ENCODE results near the gene SCLT1.

Gene SCLT1

GRCh38 chr4:128954941-128955340 is 138.4 kb downstream of the SCLT1 start:
- no peak for DNase-seq

GRCh38 chr4:128951316-128951715 is 142.0 kb downstream of the SCLT1 start:
- no peak for DNase-seq

- no peak for DNase-seq
These were observed 142.5 kb downstream of the SCLT1 start for GRCh38 chr4:128950796-128951195.

- no peak for DNase-seq
These were observed 146.4 kb downstream of the SCLT1 start for GRCh38 chr4:128946916-128947315.

GRCh38 chr4:128942607-128943006 is 150.7 kb downstream of the SCLT1 start:
- DNase-seq = no peak

GRCh38 chr4:128940971-128941370 is 152.4 kb downstream of the SCLT1 start:
- DNase-seq = no peak

GRCh38 chr4:128930051-128930450 is 163.3 kb downstream of the SCLT1 start:
- DNase-seq = no peak

- DNase-seq = no peak
These were observed 168.4 kb downstream of the SCLT1 start for GRCh38 chr4:128924951-128925350.

- no peak for DNase-seq
These were observed 171.4 kb downstream of the SCLT1 start for GRCh38 chr4:128921954-128922353.

- DNase-seq = no peak
These were observed 175.6 kb downstream of the SCLT1 start for GRCh38 chr4:128917781-128918180.

GRCh38 chr4:128916832-128917231 is 176.5 kb downstream of the SCLT1 start:
- DNase-seq = no peak

GRCh38 chr4:128915544-128915943 is 177.8 kb downstream of the SCLT1 start:
- DNase-seq = no peak

- DNase-seq = no peak
These were observed 180.1 kb downstream of the SCLT1 start for GRCh38 chr4:128913228-128913627.

GRCh38 chr4:128908735-128909134 is 184.6 kb downstream of the SCLT1 start:
- DNase-seq = no peak

- DNase-seq = no peak
These were observed 185.4 kb downstream of the SCLT1 start for GRCh38 chr4:128907981-128908380.

- no peak for DNase-seq
These were observed 186.8 kb downstream of the SCLT1 start for GRCh38 chr4:128906581-128906980.

GRCh38 chr4:128904821-128905220 is 188.5 kb downstream of the SCLT1 start:
- no peak for DNase-seq

GRCh38 chr4:128880662-128881061 is 212.7 kb downstream of the SCLT1 start:
- DNase-seq = no peak

- DNase-seq = no peak
These were observed 213.4 kb downstream of the SCLT1 start for GRCh38 chr4:128879971-128880370.

- DNase-seq = no peak
These were observed 214.1 kb downstream of the SCLT1 start for GRCh38 chr4:128879283-128879682.

- DNase-seq = no peak
These were observed 215.4 kb downstream of the SCLT1 start for GRCh38 chr4:128877934-128878333.

- no peak for DNase-seq
These were observed 217.1 kb downstream of the SCLT1 start for GRCh38 chr4:128876200-128876599.

GRCh38 chr4:128871948-128872347 is 221.4 kb downstream of the SCLT1 start:
- no peak for DNase-seq

GRCh38 chr4:128869776-128870509 is 223.4 kb downstream of the SCLT1 start:
- no peak for DNase-seq

- DNase-seq = no peak
These were observed 224.6 kb downstream of the SCLT1 start for GRCh38 chr4:128868758-128869157.

All from NCI-H1930 (cell line).